RPMI7951 (cell line): ENCODE data around the gene LRIT2. TPM values are rescaled to one million over a fixed set of nuclear protein-coding genes. Genes with fewer than 3 reads are reported as not detected.

ENCODE experiments used
- DNase-seq: peaks from one replicate; pipeline ENCODE4 v3.0.0-alpha.2; 2012; ENCODE audit warnings: low read depth
- total RNA-seq: library from RNA; depleted of rRNA; stranded (reverse); fragments of >200 nt; shearing (Covaris generic); gene quantifications from 2 replicates; pipeline ENCODE4 v1.2.3, GENCODE V29; 2014

Gene LRIT2
- total RNA-seq, 1 experiment from 2014 or later: not detected

DNA sequence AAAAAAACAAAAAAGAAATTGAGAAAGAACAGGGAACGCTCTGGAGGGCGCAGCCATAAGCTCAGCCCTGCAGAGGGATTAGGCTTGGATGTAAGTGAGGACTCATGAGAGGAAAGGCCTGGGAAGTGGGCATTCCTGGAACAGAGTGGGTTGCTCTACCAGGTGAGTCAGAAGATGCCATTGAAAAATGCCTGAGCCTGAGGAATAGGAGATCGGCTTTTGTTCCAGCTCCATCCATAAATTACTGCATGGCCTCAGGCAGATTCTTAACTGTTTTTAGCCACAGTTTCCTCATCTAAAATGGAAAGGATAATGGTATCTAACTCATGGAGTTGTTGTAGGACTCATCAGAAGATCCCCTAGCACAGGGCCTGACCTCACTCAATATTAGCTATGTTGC, 18.4 kb upstream of the LRIT2 start:
- no peak for DNase-seq

DNA sequence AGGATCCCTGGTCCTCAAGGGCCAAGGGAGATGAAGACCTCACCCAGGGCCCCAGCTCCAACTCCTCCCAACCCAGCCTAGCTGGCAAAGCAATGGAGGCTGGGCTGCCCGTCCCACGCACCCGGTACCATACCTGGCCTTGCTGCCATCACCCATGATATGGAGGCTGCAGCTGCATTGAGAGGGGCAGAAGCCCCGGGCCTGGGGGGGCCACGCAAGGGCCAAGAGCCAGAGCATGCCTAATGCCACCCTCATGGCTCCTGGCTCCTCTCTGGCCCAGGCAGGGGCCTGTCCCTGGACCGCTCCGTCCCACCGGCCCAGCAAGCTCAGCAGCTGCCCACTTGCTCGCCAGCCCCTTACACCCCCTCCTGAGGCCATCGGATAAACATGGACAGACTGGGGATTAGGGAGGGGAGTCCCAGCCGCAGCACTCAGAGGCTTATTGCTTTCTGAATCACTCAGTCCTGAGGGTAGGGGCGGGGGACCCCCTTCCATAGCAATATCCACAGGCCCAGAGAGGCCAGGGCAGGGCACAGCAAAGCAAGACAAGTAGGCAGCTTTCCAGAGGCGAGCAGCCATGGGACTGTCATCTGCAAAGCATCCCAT, 15.9 kb upstream of the LRIT2 start, which contains the start of gene LRIT1:
Gene LRIT1, minus strand, starts transcription at position 362 of the 606 bp plus-strand sequence. Its CDS starts 107 bp downstream, at position 255.
- DNase-seq: no peak

DNA sequence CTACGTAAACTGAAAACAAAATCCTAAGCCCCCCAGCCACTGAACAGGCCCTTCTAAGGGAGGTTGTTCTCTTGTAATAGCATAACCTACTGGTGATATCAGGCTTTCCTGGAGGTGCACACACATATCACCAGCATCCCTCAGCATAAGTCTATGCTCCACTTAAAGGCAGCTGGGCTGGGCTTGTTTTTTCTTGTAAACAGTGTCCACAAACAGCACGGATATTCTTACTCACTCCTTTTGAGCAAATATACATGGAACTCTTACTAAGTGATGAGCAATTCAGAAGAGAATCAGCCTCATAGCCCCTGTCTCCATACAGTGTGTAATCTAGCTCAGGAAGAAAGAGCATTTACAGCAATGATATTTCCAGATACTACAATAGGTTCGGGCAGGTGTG, 13.6 kb upstream of the LRIT2 start:
- no peak for DNase-seq

DNA sequence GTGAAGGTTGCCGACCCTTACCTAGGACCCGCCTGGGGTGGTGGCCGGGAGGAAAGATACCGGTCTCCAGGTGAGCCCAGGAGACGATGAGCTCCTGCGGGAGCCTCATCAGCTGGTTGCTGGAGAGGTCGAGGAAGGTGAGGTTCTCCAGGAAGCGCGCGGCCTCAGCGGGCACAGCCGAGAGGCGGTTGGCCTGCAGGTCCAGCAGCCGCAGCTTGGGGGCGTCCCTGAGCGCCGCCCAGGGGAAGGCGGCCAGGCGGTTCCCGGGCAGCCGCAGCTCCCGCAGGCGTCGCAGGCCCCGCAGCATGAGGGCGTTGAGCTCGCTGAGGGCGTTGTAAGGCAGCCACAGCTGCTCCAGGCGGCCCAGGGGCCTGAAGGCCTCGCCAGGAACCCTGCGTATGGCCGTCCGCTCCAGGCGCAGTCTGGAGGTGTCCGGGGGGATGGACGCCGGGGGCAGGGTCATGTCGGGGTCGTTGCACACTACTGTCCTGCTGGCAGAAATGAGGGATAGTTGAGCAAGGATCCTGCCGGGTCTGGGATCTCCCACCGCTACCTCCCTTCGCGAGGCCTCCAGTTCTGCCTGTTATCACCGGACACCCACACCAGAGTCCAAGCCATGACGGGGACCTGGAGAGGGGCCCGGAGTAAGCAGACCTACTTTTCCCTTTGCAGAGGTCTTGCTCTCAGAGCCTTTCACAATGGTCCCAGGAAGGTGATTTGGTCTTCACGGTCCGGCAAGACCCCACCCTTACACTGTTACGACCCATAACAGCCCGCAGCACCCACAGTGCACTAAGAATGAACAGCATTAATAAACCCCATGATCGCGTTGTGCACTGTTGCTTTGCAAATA, 12.1 kb upstream of the LRIT2 start:
- no peak for DNase-seq

DNA sequence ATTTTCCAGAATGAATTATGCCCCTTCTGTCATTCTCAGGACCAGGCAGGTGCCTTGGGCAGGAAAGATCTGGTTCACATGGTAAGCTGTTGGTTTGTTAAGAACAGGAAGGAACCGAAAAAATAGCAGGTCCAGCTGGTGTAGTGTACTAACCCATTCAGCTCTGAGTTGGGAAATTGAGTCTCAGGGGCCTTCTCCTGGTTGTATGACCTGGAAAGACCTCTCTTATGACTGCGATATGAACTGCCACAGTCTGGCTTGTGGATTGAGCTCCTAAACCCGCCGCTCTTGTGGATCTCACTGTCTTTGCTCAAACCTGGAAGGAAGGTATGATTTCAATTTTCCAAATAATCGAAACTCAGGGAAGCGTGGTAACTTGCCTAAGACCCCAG, 11.5 kb upstream of the LRIT2 start:
- DNase-seq: no peak

DNA sequence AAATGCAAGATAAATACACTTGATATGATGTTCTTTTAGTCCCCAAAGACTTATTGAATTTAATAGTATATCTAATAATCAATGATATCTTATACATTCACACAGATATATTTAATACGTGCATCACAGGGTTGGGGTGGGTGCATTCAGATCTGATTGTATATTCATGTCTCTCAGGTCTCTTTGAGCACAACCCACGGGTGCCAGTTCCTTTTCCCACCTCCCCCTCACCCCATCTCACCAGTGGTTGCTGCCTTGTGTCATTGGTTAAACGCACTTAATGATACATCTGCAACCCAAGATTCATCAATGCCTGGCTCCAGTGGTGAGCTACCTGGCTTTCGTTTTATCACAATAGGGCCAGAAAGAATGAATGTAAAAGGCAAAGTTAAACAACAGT, 9.8 kb upstream of the LRIT2 start:
- no peak for DNase-seq

DNA sequence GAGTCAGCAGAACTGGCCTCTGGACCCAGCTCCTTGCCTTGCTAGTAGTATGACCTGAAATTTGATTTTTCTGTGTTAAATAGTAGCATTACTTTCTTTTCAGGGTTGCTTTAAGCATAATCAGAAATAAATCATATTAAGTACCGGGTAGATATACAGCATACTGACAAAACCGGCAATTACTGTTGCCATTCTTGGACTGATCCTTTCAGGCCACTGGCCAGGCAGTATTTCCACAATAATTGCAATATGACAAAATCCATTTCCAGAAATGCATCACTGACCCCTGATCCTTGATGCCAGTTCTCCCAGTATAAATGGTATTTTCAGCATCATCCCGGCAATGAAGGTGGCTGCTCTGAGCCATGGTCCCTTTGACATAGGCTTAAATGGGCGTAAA, 9.1 kb upstream of the LRIT2 start:
- DNase-seq: no peak

DNA sequence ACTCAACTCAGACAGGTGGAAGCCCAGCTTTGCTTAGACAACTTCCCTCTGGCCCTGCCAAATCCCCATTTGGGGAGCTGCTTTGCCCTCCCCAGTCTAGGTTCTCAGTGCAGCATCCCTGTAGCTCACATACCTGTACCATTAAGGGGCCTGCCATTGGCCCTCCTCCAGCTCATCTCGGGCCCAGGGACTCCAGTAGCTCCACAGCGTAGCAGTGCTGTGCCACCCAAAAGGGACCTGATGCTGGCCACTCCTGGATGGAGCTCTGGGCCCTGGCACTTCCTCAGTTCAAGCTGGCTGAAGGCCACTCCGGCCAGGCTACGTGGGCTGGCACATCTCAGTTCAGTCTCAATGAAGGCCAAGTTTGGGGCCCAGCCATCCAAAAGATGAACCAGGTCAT, 8.6 kb upstream of the LRIT2 start:
- DNase-seq: no peak

DNA sequence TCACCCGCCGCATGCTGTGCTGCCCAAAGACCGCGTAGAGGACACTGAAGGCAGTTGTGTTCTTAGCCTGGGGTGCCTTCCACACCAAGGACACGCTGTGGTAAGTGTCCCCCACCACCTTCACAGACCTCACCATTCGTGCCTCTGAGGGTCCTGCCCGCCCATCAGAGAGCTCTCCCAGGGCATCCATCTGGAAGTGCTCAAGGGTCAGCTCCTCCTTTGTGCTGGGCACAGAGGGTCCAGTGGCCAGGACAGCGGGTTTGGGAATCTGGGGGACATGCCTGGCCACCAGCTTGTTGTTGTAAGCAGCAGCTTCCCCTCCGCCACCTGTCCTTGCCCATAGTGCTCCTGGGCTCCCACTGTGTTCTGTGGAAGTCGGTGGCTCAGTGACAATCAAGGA, 7.0 kb upstream of the LRIT2 start:
- no peak for DNase-seq

DNA sequence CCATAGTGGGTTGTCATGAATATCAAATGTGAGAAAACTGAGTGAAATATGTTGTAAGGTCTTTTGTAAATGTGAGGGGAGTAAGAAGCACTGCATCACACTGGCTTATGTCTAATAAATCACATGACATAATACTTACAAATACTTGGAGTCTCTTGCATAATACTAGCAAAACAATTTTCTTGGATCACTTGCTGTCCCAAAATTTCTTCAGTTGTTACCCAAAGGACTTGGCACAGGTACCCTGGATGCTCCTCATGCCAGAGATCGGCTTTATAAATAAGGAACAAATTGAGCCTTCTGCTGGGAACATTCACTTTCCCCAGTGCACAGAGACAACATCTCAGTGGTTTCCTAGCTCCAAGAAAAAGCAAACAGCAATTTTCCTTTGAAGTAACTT, 5.0 kb upstream of the LRIT2 start:
- no peak for DNase-seq

DNA sequence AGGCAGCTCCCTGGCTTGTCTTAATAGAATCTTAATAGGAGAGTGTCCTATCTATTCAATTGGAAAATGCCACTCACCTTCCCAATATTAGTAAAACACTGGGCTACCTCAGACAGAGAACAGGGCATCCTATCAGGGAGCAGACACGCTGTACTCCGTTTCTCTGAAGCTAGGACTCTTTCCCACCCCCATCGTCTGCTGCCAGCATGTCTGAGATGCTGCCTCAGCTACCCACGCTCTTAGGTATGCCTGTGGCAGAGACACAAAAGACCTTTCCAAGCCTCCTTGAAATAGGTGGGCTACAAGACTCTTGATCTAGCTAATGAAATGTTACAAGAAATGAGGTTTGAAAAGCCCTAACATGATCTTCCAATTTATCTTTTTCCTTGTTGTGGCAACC, 2.5 kb upstream of the LRIT2 start:
- no peak for DNase-seq

DNA sequence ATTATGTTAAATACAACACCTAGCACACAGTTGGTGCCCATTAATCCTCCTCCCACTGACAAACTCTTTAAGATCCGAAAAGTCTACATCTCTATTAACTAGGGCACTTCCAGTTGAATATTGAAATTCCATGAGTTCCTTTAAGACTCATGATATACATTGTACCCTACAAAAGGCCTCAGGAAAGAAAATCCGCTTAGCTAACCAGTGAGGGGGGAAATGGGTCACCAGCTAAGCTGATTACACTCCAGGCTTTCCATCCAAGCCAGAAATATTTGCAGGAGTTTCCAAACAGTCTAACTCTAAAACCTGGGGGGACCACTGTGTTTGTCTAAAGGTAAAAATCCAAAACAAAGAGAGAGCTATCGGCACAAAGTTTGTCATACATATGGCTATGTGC, 1.3 kb upstream of the LRIT2 start:
- DNase-seq: no peak

DNA sequence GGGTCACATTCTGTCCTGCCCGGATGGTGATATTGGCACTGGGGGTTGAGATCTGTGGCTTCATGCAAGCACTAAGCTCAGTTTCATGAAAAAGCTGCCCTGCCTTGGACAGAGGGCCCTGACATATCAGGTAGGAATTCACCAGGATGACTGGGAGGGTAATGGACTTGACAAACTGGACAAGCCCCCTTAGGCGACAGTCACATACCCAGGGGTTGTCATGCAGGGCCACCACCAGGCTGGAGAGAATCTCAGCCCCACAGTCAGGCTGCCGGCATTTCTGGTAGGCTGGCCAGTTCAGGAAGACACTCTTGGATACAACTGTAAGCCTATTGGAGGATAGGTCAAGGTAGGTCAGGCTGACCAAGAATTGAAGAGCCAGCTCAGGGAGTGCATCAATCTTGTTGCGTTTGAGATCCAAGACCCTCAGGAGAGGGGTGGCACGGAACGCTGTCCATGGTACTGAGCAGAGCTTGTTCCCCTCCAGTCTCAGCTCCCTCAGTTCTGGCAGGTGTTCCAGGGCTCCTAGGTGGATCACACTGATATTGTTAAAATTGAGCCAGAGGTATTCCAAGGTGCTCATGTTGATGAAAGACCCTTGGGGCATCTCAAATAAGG, 824 bp downstream of the LRIT2 start:
- DNase-seq: peak; percentile 2

DNA sequence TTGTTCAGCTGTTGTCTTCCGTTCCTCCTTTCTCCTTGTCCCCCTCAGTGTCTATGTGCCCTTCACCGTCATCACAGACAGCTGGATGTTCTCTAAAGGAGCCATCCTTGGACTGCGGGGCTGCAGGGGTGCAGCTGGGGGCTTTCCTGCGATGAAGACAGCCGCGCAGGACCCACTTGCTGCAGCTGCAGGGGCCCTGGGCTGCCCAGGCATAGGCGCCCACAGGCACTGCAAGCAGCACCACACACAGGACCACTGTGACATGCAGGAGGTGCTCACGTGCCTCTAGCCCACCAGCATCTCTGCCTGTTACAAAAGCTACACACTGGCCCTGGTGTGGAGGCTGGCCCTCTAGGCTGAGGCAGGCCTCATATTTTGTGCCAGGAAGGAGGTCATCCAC, 3.4 kb downstream of the LRIT2 start:
- no peak for DNase-seq

DNA sequence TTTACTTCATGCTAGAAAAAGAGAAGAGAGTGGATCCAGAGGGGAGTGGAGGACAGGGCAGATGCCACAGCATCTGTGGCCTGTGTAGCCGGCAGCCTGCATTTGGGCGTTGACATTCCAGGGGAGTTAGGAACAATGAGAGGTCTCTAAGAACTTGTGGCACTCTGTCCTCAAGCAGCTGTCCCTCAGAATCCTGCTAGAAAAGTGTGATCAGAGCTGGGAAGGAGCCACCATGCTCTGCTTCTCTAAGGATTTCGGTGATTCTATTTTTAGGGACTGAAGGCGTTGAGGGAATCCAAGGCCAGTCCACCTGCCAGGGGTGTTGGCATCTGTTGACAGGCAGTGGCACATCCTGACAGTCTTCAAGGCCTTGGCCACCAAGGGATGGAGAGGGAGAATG, 7.6 kb downstream of the LRIT2 start:
- no peak for DNase-seq

DNA sequence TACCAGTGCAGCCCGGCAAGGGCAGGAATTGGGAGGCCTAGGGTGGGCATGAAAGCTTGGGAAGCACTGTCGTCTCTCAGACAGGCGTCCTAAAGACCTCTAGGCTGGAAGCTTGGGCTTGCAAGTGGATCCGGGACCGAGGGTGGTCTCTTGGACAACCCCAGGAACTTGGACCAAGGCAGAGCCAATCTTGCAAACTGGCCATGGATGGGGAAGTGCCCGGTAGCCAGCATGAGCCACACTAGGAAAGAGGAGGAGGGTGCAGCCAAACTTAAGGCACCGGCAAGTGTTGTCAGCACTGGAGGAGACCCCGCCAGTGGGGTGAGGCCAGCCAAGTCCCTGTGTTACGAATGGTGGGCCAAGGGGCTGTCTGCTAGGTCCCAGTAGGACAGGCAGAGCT, 8.5 kb downstream of the LRIT2 start:
- DNase-seq: no peak

DNA sequence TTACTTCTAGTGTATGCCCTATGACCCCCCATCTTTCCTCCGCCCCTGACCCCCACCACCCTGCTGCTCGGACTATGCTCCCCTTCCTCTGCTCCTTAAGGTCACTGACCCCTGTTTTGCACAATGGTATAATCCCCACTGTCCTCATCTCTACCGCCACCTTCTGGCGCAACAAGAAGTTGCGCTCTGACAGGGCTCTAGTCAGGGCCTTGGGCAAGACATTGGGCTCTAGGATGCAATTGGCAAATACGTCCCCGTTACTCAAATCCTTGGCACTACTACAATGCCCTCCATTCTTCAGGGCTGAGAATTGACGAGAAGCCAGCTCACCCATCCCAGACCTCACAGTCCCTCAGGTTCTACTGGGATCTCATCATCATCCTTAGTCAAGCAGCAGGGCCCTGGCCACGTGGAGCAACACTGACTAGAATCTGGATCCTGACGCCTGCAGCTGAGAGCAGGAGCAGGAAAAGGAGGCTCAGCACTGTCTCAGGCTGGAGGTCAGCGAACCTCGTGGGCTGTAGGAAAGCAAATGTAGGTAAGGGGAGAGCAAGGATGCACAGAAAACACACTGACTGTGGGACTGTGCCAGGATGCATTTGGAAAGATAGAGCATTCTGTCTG, 10.6 kb downstream of the LRIT2 start:
- peak; percentile 22 for DNase-seq

DNA sequence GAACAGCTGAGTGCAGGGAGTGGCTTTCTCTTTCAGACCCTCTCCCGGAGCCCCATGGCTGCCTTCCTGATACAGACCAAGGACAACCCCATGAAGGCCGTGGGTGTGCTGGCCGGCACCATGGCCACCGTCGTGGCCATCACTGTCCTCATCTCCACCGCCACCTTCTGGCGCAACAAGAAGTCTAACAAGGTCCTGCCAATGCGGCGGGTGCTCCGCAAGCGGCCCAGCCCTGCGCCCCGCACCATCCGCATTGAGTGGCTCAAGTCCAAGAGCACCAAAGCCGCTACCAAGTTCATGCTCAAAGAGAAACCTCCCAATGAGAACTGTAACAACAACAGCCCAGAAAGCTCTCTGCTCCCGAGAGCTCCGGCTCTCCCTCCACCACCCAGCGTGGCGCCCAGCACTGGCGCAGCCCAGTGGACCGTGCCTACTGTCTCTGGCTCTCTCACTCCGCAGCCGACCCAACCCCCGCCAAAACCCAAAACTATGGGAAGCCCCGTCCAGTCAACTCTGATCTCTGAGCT, 11.2 kb downstream of the LRIT2 start:
- DNase-seq: peak; percentile 13

DNA sequence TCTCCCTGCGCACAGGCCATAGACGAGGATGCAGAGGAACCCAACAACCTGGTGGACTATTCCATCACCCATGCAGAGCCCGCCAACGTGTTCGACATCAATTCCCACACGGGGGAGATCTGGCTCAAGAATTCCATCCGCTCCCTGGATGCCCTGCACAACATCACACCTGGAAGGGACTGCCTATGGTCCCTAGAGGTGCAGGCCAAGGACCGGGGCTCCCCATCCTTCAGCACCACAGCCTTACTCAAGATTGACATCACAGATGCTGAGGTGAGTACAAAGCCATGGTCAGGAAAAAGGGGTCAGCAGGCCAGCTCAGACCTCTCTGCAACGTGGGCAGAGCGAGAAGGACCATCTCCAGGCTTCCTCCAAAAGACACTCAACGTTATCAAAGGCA, 12.3 kb downstream of the LRIT2 start:
- no peak for DNase-seq

DNA sequence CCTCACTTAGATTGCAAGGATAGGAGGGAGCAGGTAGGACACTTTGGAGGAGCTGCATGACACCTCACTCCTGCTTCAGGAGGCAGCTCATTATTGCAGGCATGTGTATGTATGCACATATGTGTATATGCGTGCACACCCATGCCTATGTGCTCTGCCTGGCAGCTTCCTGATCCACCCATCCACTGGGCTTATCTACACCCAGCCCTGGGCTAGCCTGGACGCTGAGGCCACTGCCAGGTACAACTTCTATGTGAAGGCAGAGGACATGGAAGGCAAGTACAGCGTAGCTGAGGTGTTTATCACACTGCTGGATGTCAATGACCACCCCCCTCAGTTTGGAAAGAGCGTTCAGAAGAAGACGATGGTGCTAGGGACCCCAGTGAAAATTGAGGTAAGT, 13.3 kb downstream of the LRIT2 start:
- DNase-seq: no peak

DNA sequence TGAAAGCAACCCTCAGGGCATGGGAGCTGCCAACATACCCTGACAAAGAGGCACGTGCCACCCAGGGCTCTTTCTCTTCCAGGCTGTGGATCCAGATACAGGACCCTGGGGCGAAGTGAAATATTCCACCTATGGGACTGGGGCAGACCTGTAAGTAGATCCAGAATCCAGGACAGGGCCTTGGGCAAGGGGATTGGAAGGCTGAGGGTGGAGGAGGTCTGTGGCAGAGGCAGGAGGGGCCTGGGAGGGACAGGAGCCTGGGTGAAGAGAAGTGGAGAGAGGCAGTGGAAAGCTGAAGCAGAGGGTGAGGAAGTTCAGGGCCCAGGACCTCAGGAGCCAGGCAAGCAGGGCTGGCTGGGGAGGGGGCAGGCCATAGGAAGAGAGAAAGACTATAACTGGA, 13.8 kb downstream of the LRIT2 start:
- no peak for DNase-seq

DNA sequence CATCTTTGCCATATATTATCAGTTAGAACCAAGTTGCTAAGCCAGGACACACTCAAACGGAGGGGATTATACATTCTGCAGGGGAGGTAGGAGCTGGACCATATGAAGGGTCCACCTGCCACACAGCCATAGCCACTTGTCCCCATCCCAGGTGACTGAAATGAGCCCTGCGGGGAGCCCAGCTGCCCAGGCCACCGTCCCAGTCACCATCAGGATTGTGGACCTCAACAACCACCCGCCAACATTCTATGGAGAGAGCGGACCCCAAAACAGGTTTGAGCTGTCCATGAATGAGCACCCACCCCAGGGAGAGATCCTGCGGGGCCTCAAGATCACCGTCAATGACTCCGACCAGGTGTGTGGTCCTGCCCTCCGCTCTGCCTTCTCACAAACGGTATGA, 17.3 kb downstream of the LRIT2 start:
- no peak for DNase-seq
